WERI-Rb-1 (cell line): ENCODE data around the gene SOAT1.
"Not testable (repeated sequence)": the region's sequence is repeated elsewhere in the genome, so short reads cannot be mapped to it uniquely, and the experiment has no call there.

Source experiments
- DNase-seq: peaks from one replicate; pipeline ENCODE4 v3.0.0-alpha.2; 2020
- H3K27ac ChIP-seq: fragments of 250-450 bp; sonication (Bioruptor Pico); 2 replicates; pipeline ENCODE4 v1.5.1; 2020; ENCODE audit warnings: mild to moderate bottlenecking, moderate library complexity
- H3K27me3 ChIP-seq: fragments of 250-450 bp; sonication (Bioruptor Pico); 2 replicates; pipeline ENCODE4 v1.5.1; 2021; ENCODE audit warnings: mild to moderate bottlenecking, low read depth, moderate library complexity; ENCODE audit not compliant: insufficient read depth, severe bottlenecking
- H3K36me3 ChIP-seq: fragments of 250-450 bp; sonication (Bioruptor Pico); 2 replicates; pipeline ENCODE4 v1.5.1; 2020; ENCODE audit warnings: mild to moderate bottlenecking, moderate library complexity
- H3K4me3 ChIP-seq: 2 replicates; pipeline ENCODE4 v1.5.1; 2011; ENCODE audit warnings: low read depth, mild to moderate bottlenecking, control low read depth, low read length
- H3K9me3 ChIP-seq: fragments of 250-450 bp; sonication (Bioruptor Pico); 2 replicates; pipeline ENCODE4 v1.5.1; 2021; ENCODE audit warnings: mild to moderate bottlenecking, moderate library complexity; ENCODE audit not compliant: severe bottlenecking
- TF ChIP-seq, protein P1 (sequence below): IDR thresholded peaks from 2 replicates; pipeline ENCODE4 v1.5.1; 2011; ENCODE audit warnings: low read depth, mild to moderate bottlenecking, control low read depth, inconsistent platforms, low read length

The SOAT1 gene

DNA sequence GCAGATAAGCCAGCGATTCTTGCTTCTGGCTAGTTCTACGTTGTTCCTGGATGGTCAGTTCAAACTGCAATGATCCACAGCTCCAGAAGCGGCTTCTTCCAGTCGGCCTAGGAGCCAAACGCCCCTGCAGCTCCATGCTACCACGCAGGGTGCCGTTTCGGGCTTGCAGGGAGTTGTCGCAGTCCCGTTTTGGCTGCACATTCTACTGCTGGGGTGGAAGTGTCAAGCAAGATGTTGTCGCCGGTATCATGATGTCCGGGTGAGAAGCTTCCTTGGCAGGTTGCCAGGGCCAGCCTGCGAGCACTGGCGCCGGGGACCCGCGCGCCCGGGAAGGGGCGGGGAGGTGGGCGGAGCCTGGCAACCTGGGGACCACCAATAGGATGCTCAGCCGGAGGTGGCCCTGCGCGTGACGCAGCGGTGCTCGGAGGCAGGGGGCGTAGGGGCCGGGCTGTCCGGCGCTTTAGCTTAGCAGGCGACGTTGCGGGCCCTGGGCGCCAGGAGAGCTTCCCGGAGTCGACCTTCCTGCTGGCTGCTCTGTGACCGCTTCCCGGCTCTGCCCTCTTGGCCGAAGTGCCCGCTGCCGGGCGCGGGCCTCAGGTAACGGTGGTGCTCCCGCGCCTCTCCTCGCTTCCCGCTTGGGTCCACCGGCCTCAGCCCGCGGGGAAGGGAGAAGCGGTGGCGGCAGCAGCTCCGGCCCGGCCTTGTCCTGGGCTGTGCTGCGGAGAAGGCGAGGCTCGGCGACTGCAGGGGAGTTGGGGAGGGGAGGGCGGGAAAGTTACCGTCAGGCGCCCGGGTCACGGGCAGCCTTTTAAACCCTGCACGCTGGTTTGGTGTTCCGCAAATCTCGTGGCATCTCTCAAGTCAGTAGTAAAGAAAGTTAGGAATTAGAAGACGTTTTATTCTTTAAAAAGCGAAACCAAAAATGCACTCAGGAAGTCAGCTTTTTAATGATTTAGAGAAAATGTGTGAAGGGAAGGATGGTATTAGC lies at the start of gene SOAT1:
Gene SOAT1 (plus strand): TSS at position 458 of the 988 bp plus-strand sequence. CDS start 8,888 bp downstream, outside the sequence.
- TF ChIP-seq, protein P1, sequence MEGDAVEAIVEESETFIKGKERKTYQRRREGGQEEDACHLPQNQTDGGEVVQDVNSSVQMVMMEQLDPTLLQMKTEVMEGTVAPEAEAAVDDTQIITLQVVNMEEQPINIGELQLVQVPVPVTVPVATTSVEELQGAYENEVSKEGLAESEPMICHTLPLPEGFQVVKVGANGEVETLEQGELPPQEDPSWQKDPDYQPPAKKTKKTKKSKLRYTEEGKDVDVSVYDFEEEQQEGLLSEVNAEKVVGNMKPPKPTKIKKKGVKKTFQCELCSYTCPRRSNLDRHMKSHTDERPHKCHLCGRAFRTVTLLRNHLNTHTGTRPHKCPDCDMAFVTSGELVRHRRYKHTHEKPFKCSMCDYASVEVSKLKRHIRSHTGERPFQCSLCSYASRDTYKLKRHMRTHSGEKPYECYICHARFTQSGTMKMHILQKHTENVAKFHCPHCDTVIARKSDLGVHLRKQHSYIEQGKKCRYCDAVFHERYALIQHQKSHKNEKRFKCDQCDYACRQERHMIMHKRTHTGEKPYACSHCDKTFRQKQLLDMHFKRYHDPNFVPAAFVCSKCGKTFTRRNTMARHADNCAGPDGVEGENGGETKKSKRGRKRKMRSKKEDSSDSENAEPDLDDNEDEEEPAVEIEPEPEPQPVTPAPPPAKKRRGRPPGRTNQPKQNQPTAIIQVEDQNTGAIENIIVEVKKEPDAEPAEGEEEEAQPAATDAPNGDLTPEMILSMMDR, result peak; percentile 35; the same call in 1 of the 2 replicates
- Histone ChIP-seq H3K27ac (peak within 1 kb of the TSS; percentile 95), H3K27me3 (no peaks in the 10 kb centered on the region), H3K4me3 (peak within 1 kb of the TSS; percentile 82), H3K9me3 (no peaks in the 10 kb centered on the region), H3K36me3 (peaks cover 3% of the 10 kb centered on the region; the same call in 1 of the 2 replicates)
- DNase-seq, result peak; percentile 99

DNA sequence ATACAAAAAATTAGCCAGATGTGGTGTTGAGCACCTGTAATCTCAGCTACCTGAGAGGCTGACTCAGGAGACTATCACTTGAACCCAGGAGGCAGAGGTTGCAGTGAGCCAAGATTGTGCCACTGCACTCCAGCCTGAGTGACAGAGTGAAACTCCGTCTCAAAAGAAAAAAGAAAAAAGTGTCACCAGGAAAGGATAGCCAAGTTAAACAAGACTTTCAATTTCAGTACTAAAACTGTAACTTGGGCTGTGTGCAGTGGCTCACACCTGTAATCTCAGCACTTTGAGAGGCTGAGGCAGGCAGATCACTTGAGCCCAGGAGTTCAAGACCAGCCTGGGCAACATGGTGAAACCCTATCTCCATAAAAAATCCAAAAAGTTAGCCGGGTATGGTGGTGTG lies 48.2 kb upstream of the SOAT1 start:
- not testable (repeated sequence) for DNase-seq, H3K9me3 ChIP-seq, H3K36me3 ChIP-seq, H3K27me3 ChIP-seq, H3K27ac ChIP-seq, H3K4me3 ChIP-seq

DNA sequence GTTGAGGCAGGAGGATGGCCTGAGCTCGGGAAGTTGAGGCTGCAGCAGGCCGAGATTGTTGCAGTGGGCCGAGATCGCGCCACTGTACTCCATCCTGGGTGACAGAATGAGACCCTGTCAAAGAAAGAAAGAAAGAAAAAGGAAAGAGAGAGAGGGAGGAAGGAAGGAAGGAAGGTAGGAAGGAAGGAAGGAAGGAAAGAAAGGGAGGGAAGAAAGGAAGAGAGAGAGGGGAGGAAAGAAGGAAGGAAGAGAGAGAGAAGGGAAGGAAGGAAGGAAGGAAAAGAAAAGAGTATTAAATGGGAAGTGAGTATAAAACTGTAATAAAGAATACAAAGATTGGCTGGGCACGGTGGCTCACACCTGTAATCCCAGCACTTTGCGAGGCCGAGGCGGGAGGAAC lies 45.7 kb upstream of the SOAT1 start:
- H3K36me3 ChIP-seq, result no peaks in the 10 kb centered on the region
- no peaks in the 10 kb centered on the region for H3K9me3 ChIP-seq
- H3K4me3 ChIP-seq, result no peak overlapping the region
- TF ChIP-seq, protein P1, result no peak
- no peaks in the 10 kb centered on the region for H3K27me3 ChIP-seq
- no peak for DNase-seq
- no peak overlapping the region for H3K27ac ChIP-seq

- Histone ChIP-seq H3K36me3 (no peaks in the 10 kb centered on the region), H3K4me3 (no peak overlapping the region), H3K27ac (no peak overlapping the region), H3K27me3 (no peaks in the 10 kb centered on the region), H3K9me3 (no peaks in the 10 kb centered on the region)
- TF ChIP-seq, protein P1, result peak; percentile 57
- DNase-seq, result no peak
Measured at GRCh38 chr1:179251675-179252074, 41.9 kb upstream of the SOAT1 start.

- Histone ChIP-seq H3K9me3 (no peaks in the 10 kb centered on the region), H3K4me3 (no peak overlapping the region), H3K27ac (no peak overlapping the region), H3K36me3 (no peaks in the 10 kb centered on the region), H3K27me3 (no peaks in the 10 kb centered on the region)
- TF ChIP-seq, protein P1, result no peak
- no peak for DNase-seq
Measured at GRCh38 chr1:179252606-179253005, 41.0 kb upstream of the SOAT1 start.

GRCh38 chr1:179253286-179253972 lies 40.2 kb upstream of the SOAT1 start:
- TF ChIP-seq, protein P1, result no peak
- H3K9me3 ChIP-seq, result no peaks in the 10 kb centered on the region
- no peak overlapping the region for H3K27ac ChIP-seq
- H3K36me3 ChIP-seq, result no peaks in the 10 kb centered on the region
- no peak for DNase-seq
- no peaks in the 10 kb centered on the region for H3K27me3 ChIP-seq
- no peak overlapping the region for H3K4me3 ChIP-seq
